Endothelial cell of umbilical vein (primary cell): ENCODE measurements around the gene SH3PXD2B. TPM values are rescaled to one million over a fixed set of nuclear protein-coding genes. Genes with fewer than 3 reads are reported as not detected.

Source experiments
- BruUV-seq: library from RNA; stranded (reverse); fragments of 400-500 nt; replicated peaks from 2 replicates; lab custom pipeline; 2021; lab: Mats Ljungman, UMichigan
- CTCF ChIA-PET: fragments of 300-600, 350-600 bp; sonication (Branson Sonifier 250); formaldehyde crosslinking; loops from one replicate; lab custom pipeline; 2021; ENCODE audit warnings: antibody characterized with exemption, inconsistent platforms; lab: Charles Lee
- POLR2A ChIA-PET: fragments of 300-600, 350-600 bp; sonication (Branson Sonifier 250); formaldehyde crosslinking; loops from one replicate; lab custom pipeline; 2021; ENCODE audit warnings: antibody characterized with exemption, inconsistent platforms; lab: Charles Lee
- DNase-seq: peaks from one replicate; pipeline ENCODE4 v3.0.0-alpha.2; 2011; ENCODE audit warnings: low read depth, low spot score
- FAIRE-seq: peaks from 2 replicates; lab custom pipeline; 2011; peaks lifted over from hg19 to GRCh38; lab: Jason Lieb, UNC
- H2AFZ ChIP-seq: 2 replicates; pipeline ENCODE4 v1.6.0; 2012; ENCODE audit warnings: low read depth, low read length, control low read depth, inconsistent platforms
- H3K27ac ChIP-seq: 2 replicates; pipeline ENCODE4 v1.5.1; 2011; ENCODE audit warnings: low read depth, mild to moderate bottlenecking, control low read depth, low read length, moderate library complexity; ENCODE audit not compliant: insufficient read depth
- H3K27me3 ChIP-seq, 2 experiments: 2 replicates each; pipeline versions ENCODE4 v1.6.0 to v1.6.1; 2011; ENCODE audit warnings: low read length in 2 of 2, mixed read lengths in 1 of 2; ENCODE audit not compliant: control insufficient read depth in 2 of 2, insufficient read depth in 2 of 2
- H3K36me3 ChIP-seq, 2 experiments: 2 replicates in 1 of 2; 3 replicates in 1 of 2; pipeline ENCODE4 v1.5.1; 2011; ENCODE audit warnings: low read length in 2 of 2, mild to moderate bottlenecking in 1 of 2, moderate library complexity in 1 of 2; ENCODE audit not compliant: control insufficient read depth in 2 of 2, insufficient read depth in 2 of 2; ENCODE audit errors: extremely low read depth in 1 of 2
- H3K4me1 ChIP-seq: 3 replicates; pipeline ENCODE4 v1.5.1; 2011; ENCODE audit warnings: mild to moderate bottlenecking, low read length; ENCODE audit not compliant: control insufficient read depth, insufficient read depth; ENCODE audit errors: extremely low read depth
- H3K4me2 ChIP-seq: 2 replicates; pipeline ENCODE4 v1.6.1; 2011; ENCODE audit warnings: low read length, control low read depth, mixed read lengths; ENCODE audit not compliant: insufficient read depth
- H3K4me3 ChIP-seq, 3 experiments: fragments of 200-600 bp in 1 of 3; sonication (generic), shearing (Covaris generic) in 1 of 3; replicated peaks in 1 of 3; 2 replicates each; pipeline ENCODE4 v1.5.1; 2011 to 2016; ENCODE audit warnings: control low read depth in 3 of 3, low read length in 3 of 3, mild to moderate bottlenecking in 2 of 3, inconsistent platforms in 1 of 3, low read depth in 1 of 3, moderate library complexity in 1 of 3; ENCODE audit not compliant: insufficient read depth in 1 of 3
- H3K79me2 ChIP-seq: 2 replicates; pipeline ENCODE4 v1.6.0; 2012; ENCODE audit warnings: low read length, inconsistent platforms; ENCODE audit not compliant: control insufficient read depth, insufficient read depth
- H3K9ac ChIP-seq: replicated peaks from 2 replicates; pipeline ENCODE3; 2011; ENCODE audit warnings: low read length, control low read depth; ENCODE audit not compliant: insufficient read depth; ENCODE audit errors: extremely low read depth
- H3K9me1 ChIP-seq: replicated peaks from 3 replicates; pipeline ENCODE4 v1.6.0; 2011; ENCODE audit warnings: mild to moderate bottlenecking, low read length; ENCODE audit not compliant: control insufficient read depth, insufficient read depth; ENCODE audit errors: extremely low read depth
- H3K9me3 ChIP-seq: replicated peaks from 2 replicates; pipeline ENCODE4 v1.5.1; 2012; ENCODE audit warnings: low read length, inconsistent platforms; ENCODE audit not compliant: control insufficient read depth, insufficient read depth
- H4K20me1 ChIP-seq: replicated peaks from 2 replicates; pipeline ENCODE3; 2011; ENCODE audit warnings: mild to moderate bottlenecking, low read length; ENCODE audit not compliant: control insufficient read depth, insufficient read depth; ENCODE audit errors: extremely low read depth
- CTCF ChIP-seq, 2 donors: IDR thresholded peaks; 1 replicate in 1 of 2; 2 replicates in 1 of 2; pipeline ENCODE4 v1.5.1; 2011; ENCODE audit warnings: low read length in 2 of 2, mild to moderate bottlenecking in 2 of 2, moderate library complexity in 2 of 2, control low read depth in 1 of 2, inconsistent platforms in 1 of 2, low read depth in 1 of 2; ENCODE audit not compliant: insufficient read depth in 1 of 2; ENCODE audit errors: extremely low read depth in 1 of 2
- EZH2 ChIP-seq: IDR thresholded peaks from 2 replicates; pipeline ENCODE4 v1.6.1; 2012; ENCODE audit warnings: borderline replicate concordance, low read depth, mild to moderate bottlenecking, moderate library complexity, low read length, inconsistent platforms; ENCODE audit not compliant: severe bottlenecking
- FOS ChIP-seq: IDR thresholded peaks from 2 replicates; pipeline ENCODE4 v1.6.1; 2011; ENCODE audit warnings: mild to moderate bottlenecking, low read length, moderate library complexity, borderline replicate concordance; ENCODE audit not compliant: insufficient read depth
- GATA2 ChIP-seq: IDR thresholded peaks from 2 replicates; pipeline ENCODE4 v1.7.0; 2011; ENCODE audit warnings: low read depth, mild to moderate bottlenecking, moderate library complexity, mixed read lengths, low read length; ENCODE audit not compliant: insufficient read length, insufficient read depth
- JUN ChIP-seq: IDR thresholded peaks from 2 replicates; pipeline ENCODE4 v1.6.1; 2011; ENCODE audit warnings: borderline replicate concordance, low read depth; ENCODE audit not compliant: insufficient read length, insufficient read depth
- MAX ChIP-seq: IDR thresholded peaks from 2 replicates; pipeline ENCODE4 v1.6.1; 2011; ENCODE audit not compliant: insufficient read depth, insufficient read length
- MYC ChIP-seq: IDR thresholded peaks from one replicate; pipeline ENCODE4 v1.6.1; 2011; ENCODE audit warnings: mild to moderate bottlenecking, low read depth, low read length
- POLR2A ChIP-seq: IDR thresholded peaks from 2 replicates; pipeline ENCODE4 v1.6.1; 2012; ENCODE audit warnings: low read depth, mild to moderate bottlenecking, control low read depth, low read length
- POLR2AphosphoS5 ChIP-seq: IDR thresholded peaks from 2 replicates; pipeline ENCODE4 v1.6.1; 2012; ENCODE audit warnings: low read depth, mild to moderate bottlenecking, control low read depth, low read length, moderate library complexity; ENCODE audit not compliant: insufficient read depth
- dilution Hi-C: fragments of 300-500 bp; cut with MboI; formaldehyde crosslinking; loops from one replicate; pipeline ENCODE4 v1.15.0; 2019; ENCODE audit warnings: low sequenced_read_pairs; ENCODE audit not compliant: extremely low pct_ligation_motif_present
- intact Hi-C: fragments of 100-400 bp; cut with micrococcal nuclease; formaldehyde crosslinking; loops from one replicate; pipeline ENCODE4 v1.10.0; 2022
- polyA plus RNA-seq, 4 experiments: library from polyadenylated mRNA; depleted of rRNA in 3 of 4; stranded (reverse) in 3 of 4; unstranded in 1 of 4; fragments of >200 nt; gene quantifications; 2 replicates each; pipeline versions ENCODE4 v1.2.1 to v1.2.3, GENCODE V29; 2011 to 2012; ENCODE audit warnings: missing spikeins in 1 of 4
- total RNA-seq: library from RNA; stranded (reverse); gene quantifications from 2 replicates; pipeline ENCODE4 v1.2.3, GENCODE V29; 2021

Gene SH3PXD2B
- total and polyA plus RNA-seq, 2 donors (not counting 3 experiments of a cell fraction or from before 2014, with no cell fraction given): 23.5 to 66.3 TPM

- ChIA-PET CTCF (interaction anchor here (6.2 kb wide), 1 partner anchor 220 kb away, joined by 81 read pairs; no protein-coding TSS in a partner anchor), POLR2A (no interaction called here)
- H3K27ac ChIP-seq: no peak overlapping the region
- dilution Hi-C loops: no loop called here
- BruUV-seq: no TSS peak
- no peak for TF ChIP-seq MAX
- TF ChIP-seq CTCF (IDR thresholded peaks at IDR 0.05; ENCODE audit: extremely low read depth in 1 of 2, insufficient read depth in 1 of 2, low read depth in 1 of 2, low read length in 2 of 2): no peak
- TF ChIP-seq MYC: no peak
- TF ChIP-seq GATA2: no peak
- no peak for TF ChIP-seq POLR2AphosphoS5
- TF ChIP-seq JUN: no peak
- TF ChIP-seq FOS: no peak
- no peak for TF ChIP-seq EZH2
- TF ChIP-seq POLR2A: no peak
- H3K9ac ChIP-seq: no peak overlapping the region
- FAIRE-seq (no peak), DNase-seq (no peak)
- H2AFZ ChIP-seq: no peak overlapping the region
- H3K79me2 ChIP-seq: no peaks in the 10 kb centered on the region
- H3K9me3 ChIP-seq: no peaks in the 10 kb centered on the region
- no peak overlapping the region for H3K4me2 ChIP-seq
- H3K4me1 ChIP-seq: no peaks in the 10 kb centered on the region
- no peaks in the 10 kb centered on the region for H3K27me3 ChIP-seq
- intact Hi-C loops: no loop called here
- no peaks in the 10 kb centered on the region for H4K20me1 ChIP-seq
- H3K36me3 ChIP-seq: no peaks in the 10 kb centered on the region
- no peaks in the 10 kb centered on the region for H3K9me1 ChIP-seq
- H3K4me3 ChIP-seq: no peak overlapping the region
These were observed 23.9 kb upstream of the SH3PXD2B start for GRCh38 chr5:172478256-172478655.
